ENCODE data around the gene IRAK4. TPM values are rescaled to one million over a fixed set of nuclear protein-coding genes. Genes with fewer than 3 reads are reported as not detected.
A peak's percentile ranks its signal among the peaks of the same experiment; 100 is the strongest.

The IRAK4 gene
- polyA plus RNA-seq, result 10 to 100 TPM; 10.6 to 19.9 (median 16.0) TPM
- long read RNA-seq, donor 1, full-length matches to known transcripts, result 3 of 3 reads
- long read RNA-seq, donor 1, partial matches to known transcripts, result 0 of 3 reads
- long read RNA-seq, donor 1, other reads (novel, unspliced or antisense), result 0 of 3 reads
- long read RNA-seq, donor 2, full-length matches to known transcripts, result 3 of 3 reads
- long read RNA-seq, donor 2, partial matches to known transcripts, result 0 of 3 reads
- long read RNA-seq, donor 2, other reads (novel, unspliced or antisense), result 0 of 3 reads
- long read RNA-seq, donor 3, partial matches to known transcripts, result 0 of 1 reads
- long read RNA-seq, donor 3, other reads (novel, unspliced or antisense), result 0 of 1 reads
- long read RNA-seq, donor 4, result 0 reads
- long read RNA-seq, donor 5, result 0 reads
- long read RNA-seq, donor 6, full-length matches to known transcripts, result 3 of 3 reads
- long read RNA-seq, donor 6, partial matches to known transcripts, result 0 of 3 reads
- long read RNA-seq, donor 6, other reads (novel, unspliced or antisense), result 0 of 3 reads
- long read RNA-seq, donor 7, result 0 reads
- long read RNA-seq, donor 8, full-length matches to known transcripts, result 1 of 1 reads
- long read RNA-seq, donor 8, partial matches to known transcripts, result 0 of 1 reads
- long read RNA-seq, donor 8, other reads (novel, unspliced or antisense), result 0 of 1 reads
- long read RNA-seq, donor 9, result 0 reads
- long read RNA-seq, donor 10, partial matches to known transcripts, result 0 of 1 reads
- long read RNA-seq, donor 10, other reads (novel, unspliced or antisense), result 0 of 1 reads

GRCh38 chr12:43758728-43759563 is at the start of gene IRAK4, which contains the start of gene PUS7L:
Gene IRAK4, plus strand, starts transcription at chr12:43758951. Its CDS starts 9,161 bp downstream, at chr12:43768112.
Gene PUS7L, minus strand, starts transcription at chr12:43758790. Its CDS starts 3,545 bp downstream, at chr12:43755245.
- Histone ChIP-seq H3K36me3 (ENCODE audit: control insufficient read depth in 3 of 3, insufficient read depth in 2 of 3, low read depth in 1 of 3, low read length in 3 of 3) (no peaks in the 10 kb centered on the region), H3K27me3 (ENCODE audit: control insufficient read depth in 3 of 3, insufficient read depth in 3 of 3, low read length in 3 of 3) (no peaks in the 10 kb centered on the region), H3K4me3 (ENCODE audit: low read depth in 1 of 3, low read length in 3 of 3) (peak within 1 kb of the TSS; percentile 39 to 54 (median 46)), H3K4me1 (ENCODE audit: control insufficient read depth in 3 of 3, insufficient read depth in 2 of 3, low read depth in 1 of 3, low read length in 2 of 3) (peaks cover 6 to 17% (median 16%) of the 10 kb centered on the region in 3 donors), H3K27ac (ENCODE audit: low read depth in 1 of 3, low read length in 2 of 3) (peak within 1 kb of the TSS; percentile 81 to 99 (median 86)), H3K9me3 (ENCODE audit: control insufficient read depth in 2 of 2, insufficient read depth in 1 of 2, low read depth in 1 of 2, low read length in 1 of 2) (no peaks in the 10 kb centered on the region)
- DNase-seq (peak; percentile 98 to 99), FAIRE-seq (no peak)
- WGBS, 3 donors, result 0 to 1% (median 0%) methylated on average over 54 of the region's 54 CpGs

DNA sequence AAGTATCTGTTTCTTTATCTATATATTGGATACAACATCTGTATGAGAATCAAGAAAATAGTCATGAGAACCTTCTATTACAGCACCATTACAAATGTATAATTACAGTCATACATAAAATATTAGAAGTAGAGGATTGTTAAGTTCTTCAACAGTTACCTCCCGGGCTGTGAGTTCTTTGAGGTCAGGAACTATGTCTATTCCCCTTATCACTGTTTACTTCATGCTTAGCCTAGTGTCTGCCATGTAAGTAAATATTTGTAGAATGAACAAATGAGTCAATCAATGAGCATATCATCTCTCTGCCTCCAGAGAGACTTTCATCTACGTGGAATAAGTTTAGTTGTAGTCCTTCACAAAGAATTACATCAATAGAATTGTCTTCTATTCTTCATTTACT is 47.4 kb upstream of the IRAK4 start:
- Histone ChIP-seq H3K4me1 (ENCODE audit: control insufficient read depth in 3 of 3, insufficient read depth in 2 of 3, low read depth in 1 of 3, low read length in 2 of 3) (no peaks in the 10 kb centered on the region), H3K27me3 (ENCODE audit: control insufficient read depth in 3 of 3, insufficient read depth in 3 of 3, low read length in 3 of 3) (no peaks in the 10 kb centered on the region), H3K27ac (ENCODE audit: low read depth in 1 of 3, low read length in 2 of 3) (no peak overlapping the region), H3K36me3 (ENCODE audit: control insufficient read depth in 3 of 3, insufficient read depth in 2 of 3, low read depth in 1 of 3, low read length in 3 of 3) (no peaks in the 10 kb centered on the region), H3K4me3 (ENCODE audit: low read depth in 1 of 3, low read length in 3 of 3) (no peak overlapping the region), H3K9me3 (ENCODE audit: control insufficient read depth in 2 of 2, insufficient read depth in 1 of 2, low read depth in 1 of 2, low read length in 1 of 2) (no peaks in the 10 kb centered on the region)
- no peak for DNase-seq
- FAIRE-seq, result no peak
- WGBS, 3 donors, result 11 to 26% (median 12%) methylated on average over 2 of the region's 2 CpGs

GRCh38 chr12:43722621-43723020 is 36.1 kb upstream of the IRAK4 start:
- no peaks in the 10 kb centered on the region for H3K9me3 ChIP-seq (ENCODE audit: control insufficient read depth in 2 of 2, insufficient read depth in 1 of 2, low read depth in 1 of 2, low read length in 1 of 2)

DNA sequence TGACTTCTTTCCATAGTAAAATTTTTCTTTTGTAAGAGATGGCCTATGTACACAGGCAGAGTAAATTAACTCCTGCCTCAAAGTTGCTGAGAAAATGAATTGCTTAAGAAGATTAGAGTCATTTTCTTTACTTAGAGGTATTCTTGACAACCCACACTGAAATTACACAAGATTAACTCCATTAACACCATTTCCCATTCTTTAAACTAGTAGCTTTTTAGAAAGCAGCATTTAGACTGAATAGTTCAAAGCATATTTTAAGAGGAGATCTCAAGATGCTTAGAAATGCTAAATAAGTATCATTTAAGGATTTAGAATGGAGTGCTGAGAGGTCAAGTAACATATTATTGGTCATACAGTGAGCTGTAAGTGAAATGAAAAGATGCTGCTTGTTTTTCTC is 35.6 kb upstream of the IRAK4 start:
- Histone ChIP-seq H3K4me3 (ENCODE audit: low read depth in 1 of 3, low read length in 3 of 3) (no peak overlapping the region), H3K4me1 (ENCODE audit: control insufficient read depth in 3 of 3, insufficient read depth in 2 of 3, low read depth in 1 of 3, low read length in 2 of 3) (no peaks in the 10 kb centered on the region), H3K27me3 (ENCODE audit: control insufficient read depth in 3 of 3, insufficient read depth in 3 of 3, low read length in 3 of 3) (no peaks in the 10 kb centered on the region), H3K9me3 (ENCODE audit: control insufficient read depth in 2 of 2, insufficient read depth in 1 of 2, low read depth in 1 of 2, low read length in 1 of 2) (no peaks in the 10 kb centered on the region), H3K27ac (ENCODE audit: low read depth in 1 of 3, low read length in 2 of 3) (no peak overlapping the region), H3K36me3 (ENCODE audit: control insufficient read depth in 3 of 3, insufficient read depth in 2 of 3, low read depth in 1 of 3, low read length in 3 of 3) (peaks cover 0 to 3% (median 0%) of the 10 kb centered on the region in 3 donors)
- FAIRE-seq (no peak), DNase-seq (no peak)

More at GRCh38 chr12:43722621-43723020, 36.1 kb upstream of the IRAK4 start:
- no peak overlapping the region for H3K27ac ChIP-seq (ENCODE audit: low read depth in 1 of 3, low read length in 2 of 3)
- no peak overlapping the region for H3K4me3 ChIP-seq (ENCODE audit: low read depth in 1 of 3, low read length in 3 of 3)
- no peaks in the 10 kb centered on the region for H3K4me1 ChIP-seq (ENCODE audit: control insufficient read depth in 3 of 3, insufficient read depth in 2 of 3, low read depth in 1 of 3, low read length in 2 of 3)
- H3K36me3 ChIP-seq (ENCODE audit: control insufficient read depth in 3 of 3, insufficient read depth in 2 of 3, low read depth in 1 of 3, low read length in 3 of 3), result peaks cover 0 to 3% (median 0%) of the 10 kb centered on the region in 3 donors
- H3K27me3 ChIP-seq (ENCODE audit: control insufficient read depth in 3 of 3, insufficient read depth in 3 of 3, low read length in 3 of 3), result no peaks in the 10 kb centered on the region
- FAIRE-seq (no peak), DNase-seq (no peak)

GRCh38 chr12:43728117-43728516 is 30.6 kb upstream of the IRAK4 start:
- peak; percentile 44 for FAIRE-seq
- H3K36me3 ChIP-seq (ENCODE audit: control insufficient read depth in 3 of 3, insufficient read depth in 2 of 3, low read depth in 1 of 3, low read length in 3 of 3), result peaks cover 0 to 3% (median 3%) of the 10 kb centered on the region in 3 donors
- no peaks in the 10 kb centered on the region for H3K27me3 ChIP-seq (ENCODE audit: control insufficient read depth in 3 of 3, insufficient read depth in 3 of 3, low read length in 3 of 3)
- no peak overlapping the region for H3K4me3 ChIP-seq (ENCODE audit: low read depth in 1 of 3, low read length in 3 of 3)
- H3K9me3 ChIP-seq (ENCODE audit: control insufficient read depth in 2 of 2, insufficient read depth in 1 of 2, low read depth in 1 of 2, low read length in 1 of 2), result no peaks in the 10 kb centered on the region
- no peak overlapping the region for H3K27ac ChIP-seq (ENCODE audit: low read depth in 1 of 3, low read length in 2 of 3)
- no peaks in the 10 kb centered on the region for H3K4me1 ChIP-seq (ENCODE audit: control insufficient read depth in 3 of 3, insufficient read depth in 2 of 3, low read depth in 1 of 3, low read length in 2 of 3)
- WGBS, 3 donors, result 66 to 71% (median 70%) methylated on average over 2 of the region's 2 CpGs
- no peak for DNase-seq

- no peaks in the 10 kb centered on the region for H3K27me3 ChIP-seq (ENCODE audit: control insufficient read depth in 3 of 3, insufficient read depth in 3 of 3, low read length in 3 of 3)
- no peak for FAIRE-seq
These were observed 30.1 kb upstream of the IRAK4 start for GRCh38 chr12:43728698-43729097.

GRCh38 chr12:43730283-43730682 is 28.5 kb upstream of the IRAK4 start:
- H3K36me3 ChIP-seq (ENCODE audit: control insufficient read depth in 3 of 3, insufficient read depth in 2 of 3, low read depth in 1 of 3, low read length in 3 of 3), result peaks cover 0 to 4% (median 3%) of the 10 kb centered on the region in 3 donors
- WGBS, 3 donors, result 68 to 74% (median 73%) methylated on average over 4 of the region's 4 CpGs
- no peak for FAIRE-seq

More at GRCh38 chr12:43728698-43729097, 30.1 kb upstream of the IRAK4 start:
- Histone ChIP-seq H3K36me3 (ENCODE audit: control insufficient read depth in 3 of 3, insufficient read depth in 2 of 3, low read depth in 1 of 3, low read length in 3 of 3) (peaks cover 0 to 3% (median 3%) of the 10 kb centered on the region in 3 donors), H3K9me3 (ENCODE audit: control insufficient read depth in 2 of 2, insufficient read depth in 1 of 2, low read depth in 1 of 2, low read length in 1 of 2) (no peaks in the 10 kb centered on the region), H3K27ac (ENCODE audit: low read depth in 1 of 3, low read length in 2 of 3) (no peak overlapping the region), H3K4me3 (ENCODE audit: low read depth in 1 of 3, low read length in 3 of 3) (no peak overlapping the region), H3K4me1 (ENCODE audit: control insufficient read depth in 3 of 3, insufficient read depth in 2 of 3, low read depth in 1 of 3, low read length in 2 of 3) (no peaks in the 10 kb centered on the region)
- 79 to 88% (median 79%) methylated on average over 1 of the region's 1 CpG for WGBS, 3 donors
- DNase-seq, result no peak

GRCh38 chr12:43733687-43734086 is 25.1 kb upstream of the IRAK4 start:
- FAIRE-seq (no peak), DNase-seq (no peak)
- H3K36me3 ChIP-seq (ENCODE audit: control insufficient read depth in 3 of 3, insufficient read depth in 2 of 3, low read depth in 1 of 3, low read length in 3 of 3), result peaks cover 0 to 5% (median 5%) of the 10 kb centered on the region in 3 donors
- H3K9me3 ChIP-seq (ENCODE audit: control insufficient read depth in 2 of 2, insufficient read depth in 1 of 2, low read depth in 1 of 2, low read length in 1 of 2), result no peaks in the 10 kb centered on the region
- H3K27me3 ChIP-seq (ENCODE audit: control insufficient read depth in 3 of 3, insufficient read depth in 3 of 3, low read length in 3 of 3), result no peaks in the 10 kb centered on the region
- no peak overlapping the region for H3K4me3 ChIP-seq (ENCODE audit: low read depth in 1 of 3, low read length in 3 of 3)
- 91 to 96% (median 96%) methylated on average over 3 of the region's 3 CpGs for WGBS, 3 donors
- H3K4me1 ChIP-seq (ENCODE audit: control insufficient read depth in 3 of 3, insufficient read depth in 2 of 3, low read depth in 1 of 3, low read length in 2 of 3), result no peaks in the 10 kb centered on the region
- H3K27ac ChIP-seq (ENCODE audit: low read depth in 1 of 3, low read length in 2 of 3), result no peak overlapping the region

More at GRCh38 chr12:43730283-43730682, 28.5 kb upstream of the IRAK4 start:
- H3K27ac ChIP-seq (ENCODE audit: low read depth in 1 of 3, low read length in 2 of 3), result no peak overlapping the region
- DNase-seq, result no peak
- H3K27me3 ChIP-seq (ENCODE audit: control insufficient read depth in 3 of 3, insufficient read depth in 3 of 3, low read length in 3 of 3), result no peaks in the 10 kb centered on the region
- H3K4me3 ChIP-seq (ENCODE audit: low read depth in 1 of 3, low read length in 3 of 3), result no peak overlapping the region
- no peaks in the 10 kb centered on the region for H3K4me1 ChIP-seq (ENCODE audit: control insufficient read depth in 3 of 3, insufficient read depth in 2 of 3, low read depth in 1 of 3, low read length in 2 of 3)
- H3K9me3 ChIP-seq (ENCODE audit: control insufficient read depth in 2 of 2, insufficient read depth in 1 of 2, low read depth in 1 of 2, low read length in 1 of 2), result no peaks in the 10 kb centered on the region
